Caco-2 (cell line): Measurements from ENCODE around the gene AHRR. TPM values are rescaled to one million over a fixed set of nuclear protein-coding genes. Genes with fewer than 3 reads are reported as not detected.
"Not testable (repeated sequence)": the region's sequence is repeated elsewhere in the genome, so short reads cannot be mapped to it uniquely, and the experiment has no call there.

Experiments used
- BruUV-seq: library from RNA; stranded (reverse); fragments of 400-500 nt; replicated peaks from 2 replicates; lab custom pipeline; 2021; lab: Mats Ljungman, UMichigan
- CTCF ChIA-PET: fragments of 300-600 bp; sonication (Branson Sonifier 250); formaldehyde crosslinking; loops from one replicate; lab custom pipeline; 2022; ENCODE audit warnings: antibody characterized with exemption; lab: Charles Lee
- POLR2A ChIA-PET: fragments of 300-600 bp; sonication (Branson Sonifier 250); formaldehyde crosslinking; loops from one replicate; lab custom pipeline; 2022; ENCODE audit warnings: antibody characterized with exemption; lab: Charles Lee
- DNase-seq, 2 experiments: peaks; one replicate each; pipeline versions ENCODE4 v3.0.0 to v3.0.0-alpha.2; 2020 to 2022
- H3K27me3 ChIP-seq: replicated peaks from 2 replicates; pipeline ENCODE4 v1.6.0; 2011; ENCODE audit warnings: low read length; ENCODE audit not compliant: control insufficient read depth, insufficient read depth
- H3K36me3 ChIP-seq: 2 replicates; pipeline ENCODE4 v1.5.1; 2011; ENCODE audit warnings: low read length; ENCODE audit not compliant: control insufficient read depth, insufficient read depth
- H3K4me1 ChIP-seq: fragments of 250-450 bp; sonication (Bioruptor Pico); 2 replicates; pipeline ENCODE4 v1.5.1; 2020; ENCODE audit warnings: mild to moderate bottlenecking
- H3K4me3 ChIP-seq: 2 replicates; pipeline ENCODE4 v1.5.1; 2011; ENCODE audit warnings: low read depth, mild to moderate bottlenecking, control low read depth, low read length
- H3K9me3 ChIP-seq: fragments of 250-450 bp; sonication (Bioruptor Pico); 2 replicates; pipeline ENCODE4 v1.5.1; 2020; ENCODE audit warnings: mild to moderate bottlenecking, moderate library complexity
- H3K27ac Mint-ChIP-seq: one replicate; pipeline ENCODE4 v1.8.0; 2022; ENCODE audit warnings: mixed read lengths; ENCODE audit not compliant: unreplicated experiment
- H3K27me3 Mint-ChIP-seq: one replicate; pipeline ENCODE4 v1.8.0; 2022; ENCODE audit warnings: mixed read lengths; ENCODE audit not compliant: insufficient read depth, unreplicated experiment
- H3K36me3 Mint-ChIP-seq: one replicate; pipeline ENCODE4 v1.8.0; 2022; ENCODE audit warnings: mild to moderate bottlenecking, mixed read lengths; ENCODE audit not compliant: insufficient read depth, unreplicated experiment
- H3K4me1 Mint-ChIP-seq: one replicate; pipeline ENCODE4 v1.8.0; 2022; ENCODE audit warnings: low read depth, mixed read lengths; ENCODE audit not compliant: unreplicated experiment
- H3K4me3 Mint-ChIP-seq: one replicate; pipeline ENCODE4 v1.8.0; 2022; ENCODE audit warnings: mild to moderate bottlenecking, moderate library complexity, mixed read lengths; ENCODE audit not compliant: unreplicated experiment
- H3K9me3 Mint-ChIP-seq: one replicate; pipeline ENCODE4 v1.8.0; 2022; ENCODE audit warnings: mixed read lengths; ENCODE audit not compliant: unreplicated experiment
- intact Hi-C: fragments of 100-400 bp; cut with micrococcal nuclease; formaldehyde crosslinking; loops from one replicate; pipeline ENCODE4 v1.10.0; 2022; ENCODE audit not compliant: unreplicated experiment
- total RNA-seq: library from RNA; stranded (reverse); gene quantifications from 2 replicates; pipeline ENCODE4 v1.2.3, GENCODE V29; 2022
- TF ChIP-seq, protein P1 (sequence below), 2 experiments: fragments of 200-600 bp in 1 of 2; IDR thresholded peaks; 1 replicate in 1 of 2; 2 replicates in 1 of 2; pipeline versions ENCODE4 v1.5.1 to v1.8.0; 2011 to 2022; ENCODE audit warnings: antibody characterized with exemption in 1 of 2, control low read depth in 1 of 2, inconsistent platforms in 1 of 2, low read depth in 1 of 2, low read length in 1 of 2, mild to moderate bottlenecking in 1 of 2, moderate library complexity in 1 of 2; ENCODE audit not compliant: insufficient read depth in 1 of 2, severe bottlenecking in 1 of 2, unreplicated experiment in 1 of 2

Gene AHRR
- total RNA-seq, 1 experiment from 2014 or later = 1.1 TPM

DNA sequence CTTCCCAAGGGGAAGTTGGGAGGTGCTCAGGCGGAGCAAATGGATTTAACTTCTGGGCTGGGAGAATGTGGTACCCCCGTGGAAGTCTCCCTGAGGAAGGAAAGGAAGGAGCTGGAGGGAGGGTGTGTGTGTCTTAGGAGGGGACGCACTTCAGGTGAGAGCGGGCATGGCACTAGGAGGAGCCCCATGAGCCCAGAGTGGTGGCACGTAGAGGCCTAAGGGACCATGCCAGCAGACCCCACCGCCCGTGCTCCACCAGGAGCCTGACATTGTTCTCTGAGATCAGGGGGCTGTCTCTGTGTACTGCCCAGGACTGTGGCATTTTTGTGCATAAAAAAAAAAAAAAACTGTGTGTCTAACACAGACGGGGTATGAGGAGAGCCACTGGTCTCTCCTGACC lies 18.5 kb upstream of the AHRR start:
- Histone ChIP-seq H3K27me3 (no peaks in the 10 kb centered on the region), H3K4me3 (no peak overlapping the region), H3K36me3 (peaks cover 1% of the 10 kb centered on the region; the same call in 1 of the 2 replicates), H3K4me1 (no peaks in the 10 kb centered on the region), H3K9me3 (no peaks in the 10 kb centered on the region)
- H3K4me3 Mint-ChIP-seq = no peak overlapping the region
- POLR2A ChIA-PET = no interaction called here
- CTCF ChIA-PET = no interaction called here
- TF ChIP-seq, protein P1, sequence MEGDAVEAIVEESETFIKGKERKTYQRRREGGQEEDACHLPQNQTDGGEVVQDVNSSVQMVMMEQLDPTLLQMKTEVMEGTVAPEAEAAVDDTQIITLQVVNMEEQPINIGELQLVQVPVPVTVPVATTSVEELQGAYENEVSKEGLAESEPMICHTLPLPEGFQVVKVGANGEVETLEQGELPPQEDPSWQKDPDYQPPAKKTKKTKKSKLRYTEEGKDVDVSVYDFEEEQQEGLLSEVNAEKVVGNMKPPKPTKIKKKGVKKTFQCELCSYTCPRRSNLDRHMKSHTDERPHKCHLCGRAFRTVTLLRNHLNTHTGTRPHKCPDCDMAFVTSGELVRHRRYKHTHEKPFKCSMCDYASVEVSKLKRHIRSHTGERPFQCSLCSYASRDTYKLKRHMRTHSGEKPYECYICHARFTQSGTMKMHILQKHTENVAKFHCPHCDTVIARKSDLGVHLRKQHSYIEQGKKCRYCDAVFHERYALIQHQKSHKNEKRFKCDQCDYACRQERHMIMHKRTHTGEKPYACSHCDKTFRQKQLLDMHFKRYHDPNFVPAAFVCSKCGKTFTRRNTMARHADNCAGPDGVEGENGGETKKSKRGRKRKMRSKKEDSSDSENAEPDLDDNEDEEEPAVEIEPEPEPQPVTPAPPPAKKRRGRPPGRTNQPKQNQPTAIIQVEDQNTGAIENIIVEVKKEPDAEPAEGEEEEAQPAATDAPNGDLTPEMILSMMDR (IDR thresholded peaks at IDR 0.05; ENCODE audit: insufficient read depth in 1 of 2, low read depth in 1 of 2, low read length in 1 of 2, severe bottlenecking in 1 of 2, unreplicated experiment in 1 of 2) = no peak
- H3K27ac Mint-ChIP-seq = peak overlapping the region; percentile 56
- no peaks in the 10 kb centered on the region for H3K27me3 Mint-ChIP-seq
- peaks cover 12% of the 10 kb centered on the region for H3K4me1 Mint-ChIP-seq
- H3K36me3 Mint-ChIP-seq = peaks cover 36% of the 10 kb centered on the region
- no TSS peak for BruUV-seq
- H3K9me3 Mint-ChIP-seq = no peaks in the 10 kb centered on the region
- intact Hi-C loops = no loop called here
- peak in 1 of 2 experiments; percentile 15 for DNase-seq

DNA sequence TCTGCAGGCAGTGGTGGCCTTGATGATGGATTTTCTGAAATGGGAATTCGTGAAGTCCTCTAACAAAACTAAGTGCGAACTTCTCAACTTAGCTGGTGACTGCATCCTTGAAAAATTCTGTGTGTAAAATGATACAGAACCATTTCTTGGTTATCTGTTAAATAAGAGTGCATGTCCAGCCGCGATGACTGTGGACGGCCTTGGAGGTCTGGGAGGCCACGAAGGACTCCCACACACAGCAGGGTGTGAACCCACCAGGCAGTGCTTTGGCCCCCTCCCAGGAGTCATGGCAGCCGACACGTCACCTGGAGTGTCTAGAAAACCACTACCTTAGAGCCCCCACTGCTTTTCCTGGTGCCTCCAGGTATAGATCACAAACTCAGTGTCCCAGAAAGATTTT lies 17.8 kb upstream of the AHRR start:
- H3K27me3 Mint-ChIP-seq, H3K27me3 ChIP-seq, H3K36me3 ChIP-seq, H3K27ac Mint-ChIP-seq, H3K4me1 ChIP-seq, H3K4me3 ChIP-seq, H3K9me3 Mint-ChIP-seq, POLR2A ChIA-PET, BruUV-seq, DNase-seq, H3K9me3 ChIP-seq, H3K4me3 Mint-ChIP-seq, intact Hi-C loops, CTCF ChIA-PET: not testable (repeated sequence)
- Mint-ChIP-seq H3K4me1 (peaks cover 12% of the 10 kb centered on the region), H3K36me3 (peaks cover 36% of the 10 kb centered on the region)

DNA sequence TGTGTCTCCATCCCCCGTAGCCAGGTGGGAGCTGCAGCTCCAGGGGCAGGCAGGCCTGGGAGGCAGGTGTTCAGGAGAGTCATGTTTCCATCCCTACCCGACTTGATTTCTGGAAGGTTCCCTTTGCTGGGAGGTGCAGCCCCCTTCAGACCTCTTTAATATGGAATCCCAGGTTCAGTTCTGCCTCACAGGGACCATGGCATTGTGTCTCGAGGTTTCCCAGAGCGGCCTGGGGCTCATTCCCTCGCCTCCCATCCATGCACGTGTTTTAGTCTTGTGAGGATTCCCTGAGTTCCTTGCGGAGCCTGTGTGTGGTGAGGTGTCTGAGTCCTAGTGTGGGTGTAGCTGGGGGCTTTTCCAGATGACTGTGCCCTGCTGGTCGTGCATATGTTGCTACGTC lies 16.5 kb upstream of the AHRR start:
- no TSS peak for BruUV-seq
- intact Hi-C loops = no loop called here
- no peaks in the 10 kb centered on the region for H3K4me1 ChIP-seq
- no peak overlapping the region for H3K4me3 ChIP-seq
- Mint-ChIP-seq H3K36me3 (peaks cover 31% of the 10 kb centered on the region), H3K4me3 (no peak overlapping the region), H3K27ac (no peak overlapping the region), H3K4me1 (peaks cover 12% of the 10 kb centered on the region), H3K27me3 (no peaks in the 10 kb centered on the region), H3K9me3 (no peaks in the 10 kb centered on the region)
- no peaks in the 10 kb centered on the region for H3K27me3 ChIP-seq
- TF ChIP-seq, protein P1 (IDR thresholded peaks at IDR 0.05; ENCODE audit: insufficient read depth in 1 of 2, low read depth in 1 of 2, low read length in 1 of 2, severe bottlenecking in 1 of 2, unreplicated experiment in 1 of 2) = no peak
- CTCF ChIA-PET = no interaction called here
- DNase-seq = no peak
- peaks cover 2% of the 10 kb centered on the region for H3K36me3 ChIP-seq
- no peaks in the 10 kb centered on the region for H3K9me3 ChIP-seq
- POLR2A ChIA-PET = no interaction called here

DNA sequence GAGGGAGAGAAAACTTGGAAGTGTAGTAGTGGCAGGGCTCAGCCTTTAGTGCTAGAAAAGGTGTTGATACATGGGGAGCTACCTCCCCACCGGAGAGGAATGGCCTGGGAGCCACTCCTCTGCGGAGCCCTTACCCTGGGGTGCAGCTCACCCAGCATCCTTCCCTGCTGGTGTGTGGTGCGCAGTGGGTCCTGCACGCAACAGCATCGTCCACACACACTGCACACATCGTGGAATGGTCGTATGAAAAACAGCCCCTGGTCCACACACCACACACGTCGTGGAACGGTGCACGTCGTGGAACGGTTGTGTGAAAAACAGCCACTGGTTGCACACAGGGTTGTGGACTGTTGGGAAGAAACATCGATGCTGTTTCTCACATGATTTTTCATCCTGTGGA lies 16.1 kb upstream of the AHRR start:
- intact Hi-C loops = no loop called here
- peaks cover 2% of the 10 kb centered on the region for H3K36me3 ChIP-seq
- no peaks in the 10 kb centered on the region for H3K27me3 ChIP-seq
- Mint-ChIP-seq H3K4me1 (peaks cover 12% of the 10 kb centered on the region), H3K27ac (no peak overlapping the region), H3K36me3 (peaks cover 35% of the 10 kb centered on the region), H3K27me3 (no peaks in the 10 kb centered on the region), H3K9me3 (no peaks in the 10 kb centered on the region), H3K4me3 (no peak overlapping the region)
- no peaks in the 10 kb centered on the region for H3K9me3 ChIP-seq
- no peak overlapping the region for H3K4me3 ChIP-seq
- TF ChIP-seq, protein P1 (IDR thresholded peaks at IDR 0.05; ENCODE audit: insufficient read depth in 1 of 2, low read depth in 1 of 2, low read length in 1 of 2, severe bottlenecking in 1 of 2, unreplicated experiment in 1 of 2) = no peak
- no peak for DNase-seq
- BruUV-seq = no TSS peak
- ChIA-PET POLR2A (no interaction called here), CTCF (no interaction called here)
- no peaks in the 10 kb centered on the region for H3K4me1 ChIP-seq
